ENCODE results near the gene HRK. TPM values are rescaled to one million over a fixed set of nuclear protein-coding genes. Genes with fewer than 3 reads are reported as not detected.

Gene HRK
- total and polyA plus RNA-seq, 9 of the 15 experiments (the other 6 are each of a cell fraction or from before 2014, with no cell fraction given): 0.01 to 0.05 (median 0.04) TPM; not detected in 6

GRCh38 chr12:116855744-116856470 is 25.3 kb downstream of the HRK start:
- 7% methylated on average over 16 of the region's 16 CpGs for WGBS (ENCODE audit: insufficient coverage, low coverage, missing lambda C conversion rate)
- no peaks in the 10 kb centered on the region for H3K9me1 ChIP-seq (ENCODE audit: control insufficient read depth, insufficient read depth, low read length)
- no peak overlapping the region for H3K4me2 ChIP-seq (ENCODE audit: insufficient read depth, low read length)
- intact Hi-C loops (cut with micrococcal nuclease): no loop called here
- TF ChIP-seq CTCF (IDR thresholded peaks at IDR 0.05 in 2 of 3, conservative IDR thresholded peaks at IDR 0.05 in 1 of 3; ENCODE audit: insufficient read depth in 2 of 3, low read depth in 1 of 3, low read length in 3 of 3) (no peak), SMAD4 (CRISPR knock-in tag; conservative IDR thresholded peaks at IDR 0.05) (no peak), ERF (CRISPR knock-in tag; IDR thresholded peaks at IDR 0.05) (no peak), TGIF2 (CRISPR knock-in tag; IDR thresholded peaks at IDR 0.05) (no peak), CEBPB (tag; IDR thresholded peaks at IDR 0.05) (no peak), ZNF384 (IDR thresholded peaks at IDR 0.05; ENCODE audit: low read depth, low read length) (no peak), EHMT2 (IDR thresholded peaks at IDR 0.05) (no peak)
- TF ChIP-seq, protein P1, sequence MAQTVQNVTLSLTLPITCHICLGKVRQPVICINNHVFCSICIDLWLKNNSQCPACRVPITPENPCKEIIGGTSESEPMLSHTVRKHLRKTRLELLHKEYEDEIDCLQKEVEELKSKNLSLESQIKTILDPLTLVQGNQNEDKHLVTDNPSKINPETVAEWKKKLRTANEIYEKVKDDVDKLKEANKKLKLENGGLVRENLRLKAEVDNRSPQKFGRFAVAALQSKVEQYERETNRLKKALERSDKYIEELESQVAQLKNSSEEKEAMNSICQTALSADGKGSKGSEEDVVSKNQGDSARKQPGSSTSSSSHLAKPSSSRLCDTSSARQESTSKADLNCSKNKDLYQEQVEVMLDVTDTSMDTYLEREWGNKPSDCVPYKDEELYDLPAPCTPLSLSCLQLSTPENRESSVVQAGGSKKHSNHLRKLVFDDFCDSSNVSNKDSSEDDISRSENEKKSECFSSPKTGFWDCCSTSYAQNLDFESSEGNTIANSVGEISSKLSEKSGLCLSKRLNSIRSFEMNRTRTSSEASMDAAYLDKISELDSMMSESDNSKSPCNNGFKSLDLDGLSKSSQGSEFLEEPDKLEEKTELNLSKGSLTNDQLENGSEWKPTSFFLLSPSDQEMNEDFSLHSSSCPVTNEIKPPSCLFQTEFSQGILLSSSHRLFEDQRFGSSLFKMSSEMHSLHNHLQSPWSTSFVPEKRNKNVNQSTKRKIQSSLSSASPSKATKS (CRISPR knock-in tag; IDR thresholded peaks at IDR 0.05): no peak
- TF ChIP-seq, protein P2, sequence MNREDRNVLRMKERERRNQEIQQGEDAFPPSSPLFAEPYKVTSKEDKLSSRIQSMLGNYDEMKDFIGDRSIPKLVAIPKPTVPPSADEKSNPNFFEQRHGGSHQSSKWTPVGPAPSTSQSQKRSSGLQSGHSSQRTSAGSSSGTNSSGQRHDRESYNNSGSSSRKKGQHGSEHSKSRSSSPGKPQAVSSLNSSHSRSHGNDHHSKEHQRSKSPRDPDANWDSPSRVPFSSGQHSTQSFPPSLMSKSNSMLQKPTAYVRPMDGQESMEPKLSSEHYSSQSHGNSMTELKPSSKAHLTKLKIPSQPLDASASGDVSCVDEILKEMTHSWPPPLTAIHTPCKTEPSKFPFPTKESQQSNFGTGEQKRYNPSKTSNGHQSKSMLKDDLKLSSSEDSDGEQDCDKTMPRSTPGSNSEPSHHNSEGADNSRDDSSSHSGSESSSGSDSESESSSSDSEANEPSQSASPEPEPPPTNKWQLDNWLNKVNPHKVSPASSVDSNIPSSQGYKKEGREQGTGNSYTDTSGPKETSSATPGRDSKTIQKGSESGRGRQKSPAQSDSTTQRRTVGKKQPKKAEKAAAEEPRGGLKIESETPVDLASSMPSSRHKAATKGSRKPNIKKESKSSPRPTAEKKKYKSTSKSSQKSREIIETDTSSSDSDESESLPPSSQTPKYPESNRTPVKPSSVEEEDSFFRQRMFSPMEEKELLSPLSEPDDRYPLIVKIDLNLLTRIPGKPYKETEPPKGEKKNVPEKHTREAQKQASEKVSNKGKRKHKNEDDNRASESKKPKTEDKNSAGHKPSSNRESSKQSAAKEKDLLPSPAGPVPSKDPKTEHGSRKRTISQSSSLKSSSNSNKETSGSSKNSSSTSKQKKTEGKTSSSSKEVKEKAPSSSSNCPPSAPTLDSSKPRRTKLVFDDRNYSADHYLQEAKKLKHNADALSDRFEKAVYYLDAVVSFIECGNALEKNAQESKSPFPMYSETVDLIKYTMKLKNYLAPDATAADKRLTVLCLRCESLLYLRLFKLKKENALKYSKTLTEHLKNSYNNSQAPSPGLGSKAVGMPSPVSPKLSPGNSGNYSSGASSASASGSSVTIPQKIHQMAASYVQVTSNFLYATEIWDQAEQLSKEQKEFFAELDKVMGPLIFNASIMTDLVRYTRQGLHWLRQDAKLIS (CRISPR knock-in tag; IDR thresholded peaks at IDR 0.05): no peak
- DNase-seq (ENCODE audit: extremely low read depth in 1 of 4, low spot score in 3 of 4): no peak
- ATAC-seq: no peak
- no peaks in the 10 kb centered on the region for H3K36me3 ChIP-seq (ENCODE audit: control insufficient read depth, insufficient read depth, low read length)
- no TSS peak for BruUV-seq (replicated peaks)
- ChIA-PET CTCF (ENCODE audit: low intra/inter-chr PET ratio) (no interaction called here), POLR2A (no interaction called here)
- H3K9ac ChIP-seq (ENCODE audit: insufficient read depth in 1 of 2, low read depth in 2 of 2, low read length in 2 of 2): no peak overlapping the region
- no peaks in the 10 kb centered on the region for H3K9me3 ChIP-seq (replicated peaks; ENCODE audit: control insufficient read depth, insufficient read depth, low read depth, low read length)
- H3K4me1 ChIP-seq (replicated peaks in 1 of 2; ENCODE audit: control insufficient read depth in 2 of 2, insufficient read depth in 2 of 2, low read length in 2 of 2): no peaks in the 10 kb centered on the region
- peaks cover 6% of the 10 kb centered on the region for H4K20me1 ChIP-seq (replicated peaks; ENCODE audit: control insufficient read depth, insufficient read depth, low read length)
- in situ Hi-C loops (cut with MboI): no loop called here
- peaks cover 14 to 25% of the 10 kb centered on the region in 2 experiments; a peak in 4 of 5 replicates for H3K27me3 ChIP-seq (ENCODE audit: control insufficient read depth in 2 of 2, insufficient read depth in 2 of 2, low read length in 2 of 2)
- no peak overlapping the region for H3K4me3 ChIP-seq
- FAIRE-seq: no peak
- no peaks in the 10 kb centered on the region for H3K79me2 ChIP-seq (ENCODE audit: control insufficient read depth, insufficient read depth, low read length)
- H3K27ac ChIP-seq (ENCODE audit: extremely low read depth, low read depth, low read length): no peak overlapping the region
- H2AFZ ChIP-seq (ENCODE audit: low read depth, low read length): no peak overlapping the region
